DOHH2 (cell line): Measurements from ENCODE around the gene IGF1R.
"Not testable (repeated sequence)": the region's sequence is repeated elsewhere in the genome, so short reads cannot be mapped to it uniquely, and the experiment has no call there.

Source experiments
- H3F3A ChIP-seq: fragments of 200-600 bp; sonication (generic), shearing (Covaris generic); 2 replicates; pipeline ENCODE4 v1.6.0; 2016; ENCODE audit warnings: antibody characterized with exemption, mild to moderate bottlenecking; ENCODE audit not compliant: control insufficient read depth, insufficient read depth
- H3K27ac ChIP-seq: fragments of 200-600 bp; sonication (generic); 2 replicates; pipeline ENCODE4 v1.5.1; 2014; ENCODE audit warnings: low read depth, mild to moderate bottlenecking, low read length, moderate library complexity
- H3K27me3 ChIP-seq: fragments of 200-600 bp; sonication (generic); 2 replicates; pipeline ENCODE4 v1.6.1; 2014; ENCODE audit warnings: mild to moderate bottlenecking, low read length, mixed read lengths; ENCODE audit not compliant: control insufficient read depth
- H3K36me3 ChIP-seq: fragments of 200-600 bp; sonication (generic); 2 replicates; pipeline ENCODE4 v1.6.1; 2014; ENCODE audit warnings: mild to moderate bottlenecking, low read length, moderate library complexity, mixed read lengths; ENCODE audit not compliant: control insufficient read depth
- H3K4me1 ChIP-seq: fragments of 200-600 bp; sonication (generic); 2 replicates; pipeline ENCODE4 v1.6.1; 2014; ENCODE audit warnings: mild to moderate bottlenecking, low read length, mixed read lengths; ENCODE audit not compliant: control insufficient read depth
- H3K4me2 ChIP-seq: fragments of 200-600 bp; sonication (generic); 2 replicates; pipeline ENCODE4 v1.6.0; 2014; ENCODE audit warnings: mild to moderate bottlenecking, low read length, moderate library complexity
- H3K4me3 ChIP-seq: fragments of 200-600 bp; sonication (generic); 2 replicates; pipeline ENCODE4 v1.5.1; 2014; ENCODE audit warnings: mild to moderate bottlenecking, low read length, mixed read lengths
- H3K79me2 ChIP-seq: fragments of 200-600 bp; sonication (generic); 2 replicates; pipeline ENCODE4 v1.6.1; 2014; ENCODE audit warnings: mild to moderate bottlenecking, low read length, mixed read lengths; ENCODE audit not compliant: control insufficient read depth
- H3K9me2 ChIP-seq: fragments of 200-600 bp; sonication (generic); replicated peaks from 2 replicates; pipeline ENCODE4 v1.6.1; 2014; ENCODE audit warnings: mild to moderate bottlenecking, low read length, mixed read lengths; ENCODE audit not compliant: control insufficient read depth
- H3K9me3 ChIP-seq: fragments of 200-600 bp; sonication (generic); 2 replicates; pipeline ENCODE4 v1.6.1; 2014; ENCODE audit warnings: antibody characterized with exemption, low read length, mixed read lengths; ENCODE audit not compliant: control insufficient read depth, insufficient read depth
- H4K20me1 ChIP-seq: fragments of 200-600 bp; sonication (generic); 2 replicates; pipeline ENCODE4 v1.6.0; 2014; ENCODE audit warnings: low read depth, mild to moderate bottlenecking, antibody characterized with exemption, low read length, moderate library complexity; ENCODE audit not compliant: control insufficient read depth, insufficient read depth
- CTCF ChIP-seq: fragments of 200-600 bp; sonication (generic); IDR thresholded peaks from one replicate; pipeline ENCODE4 v1.5.1; 2014; ENCODE audit warnings: antibody characterized with exemption, mild to moderate bottlenecking, low read depth, low read length; ENCODE audit not compliant: poor library complexity, severe bottlenecking
- EZH2phosphoT487 ChIP-seq: fragments of 200-600 bp; sonication (generic); IDR thresholded peaks from 2 replicates; pipeline ENCODE4 v1.6.1; 2017; ENCODE audit warnings: borderline replicate concordance, mild to moderate bottlenecking, antibody characterized with exemption, low read length, moderate library complexity, mixed read lengths

Gene IGF1R

GRCh38 chr15:98964466-98965133 is 316.3 kb downstream of the IGF1R start:
- no peaks in the 10 kb centered on the region for H3K9me3 ChIP-seq
- H3K4me1 ChIP-seq = no peaks in the 10 kb centered on the region
- no peaks in the 10 kb centered on the region for H3K79me2 ChIP-seq
- TF ChIP-seq CTCF (no peak), EZH2phosphoT487 (no peak)
- H3K4me3 ChIP-seq = no peak overlapping the region
- H4K20me1 ChIP-seq = no peaks in the 10 kb centered on the region
- H3K27me3 ChIP-seq = no peaks in the 10 kb centered on the region
- H3K9me2 ChIP-seq = no peaks in the 10 kb centered on the region
- no peak overlapping the region for H3K27ac ChIP-seq
- no peak overlapping the region for H3K4me2 ChIP-seq
- H3F3A ChIP-seq = no peaks in the 10 kb centered on the region
- H3K36me3 ChIP-seq = no peaks in the 10 kb centered on the region

GRCh38 chr15:98965134-98965491 is 316.8 kb downstream of the IGF1R start:
- not testable (repeated sequence) for H4K20me1 ChIP-seq, H3K4me3 ChIP-seq, H3K9me2 ChIP-seq, H3K9me3 ChIP-seq, H3K27me3 ChIP-seq, H3K36me3 ChIP-seq, H3K4me1 ChIP-seq, H3K79me2 ChIP-seq, H3F3A ChIP-seq, H3K4me2 ChIP-seq, H3K27ac ChIP-seq

DNA sequence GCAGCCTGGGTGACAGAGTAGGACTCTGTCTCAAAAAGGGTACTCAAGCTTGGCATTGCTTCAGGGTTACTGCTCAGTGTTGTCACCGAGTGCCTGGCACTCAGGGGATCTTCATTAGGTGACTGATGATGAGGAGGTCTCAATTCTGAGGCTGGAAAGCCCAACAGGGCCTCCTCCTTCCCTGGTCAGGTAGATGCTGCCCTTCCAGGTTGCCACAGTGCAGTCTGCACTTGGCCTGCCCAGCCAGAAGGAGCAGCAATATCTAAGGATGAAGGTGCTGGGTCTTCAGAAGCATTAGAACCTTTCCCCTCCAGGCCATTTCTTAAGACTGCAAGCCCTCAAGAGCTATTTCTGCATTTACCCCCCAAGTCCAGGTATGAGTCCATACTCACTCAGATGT is 317.3 kb downstream of the IGF1R start:
- Histone ChIP-seq H3K36me3 (no peaks in the 10 kb centered on the region), H3K27me3 (no peaks in the 10 kb centered on the region), H3F3A (no peaks in the 10 kb centered on the region), H4K20me1 (no peaks in the 10 kb centered on the region), H3K4me3 (no peak overlapping the region), H3K27ac (no peak overlapping the region), H3K79me2 (no peaks in the 10 kb centered on the region), H3K4me2 (no peak overlapping the region), H3K9me2 (no peaks in the 10 kb centered on the region), H3K4me1 (no peaks in the 10 kb centered on the region), H3K9me3 (no peaks in the 10 kb centered on the region)
- TF ChIP-seq CTCF = no peak
- no peak for TF ChIP-seq EZH2phosphoT487

GRCh38 chr15:98966091-98966787 is 317.9 kb downstream of the IGF1R start:
- H4K20me1 ChIP-seq = no peaks in the 10 kb centered on the region
- TF ChIP-seq EZH2phosphoT487 (no peak), CTCF (no peak)
- no peaks in the 10 kb centered on the region for H3K79me2 ChIP-seq
- no peaks in the 10 kb centered on the region for H3K4me1 ChIP-seq
- H3K9me2 ChIP-seq = no peaks in the 10 kb centered on the region
- no peaks in the 10 kb centered on the region for H3K9me3 ChIP-seq
- H3K27me3 ChIP-seq = no peaks in the 10 kb centered on the region
- H3K4me2 ChIP-seq = no peak overlapping the region
- no peaks in the 10 kb centered on the region for H3F3A ChIP-seq
- H3K4me3 ChIP-seq = no peak overlapping the region
- no peaks in the 10 kb centered on the region for H3K36me3 ChIP-seq
- H3K27ac ChIP-seq = no peak overlapping the region
